BE2C (cell line): Measurements from ENCODE around the gene DLL3.

Source experiments
- DNase-seq: peaks from one replicate; pipeline ENCODE4 v3.0.0-alpha.2; 2020
- H3K27me3 ChIP-seq: fragments of 250-450 bp; sonication (Bioruptor Pico); 2 replicates; pipeline ENCODE4 v1.5.1; 2020; ENCODE audit warnings: mild to moderate bottlenecking
- H3K36me3 ChIP-seq: fragments of 250-450 bp; sonication (Bioruptor Pico); 2 replicates; pipeline ENCODE4 v1.5.1; 2020; ENCODE audit warnings: mild to moderate bottlenecking
- H3K4me1 ChIP-seq: fragments of 250-450 bp; sonication (Bioruptor Pico); 2 replicates; pipeline ENCODE4 v1.5.1; 2020
- H3K4me3 ChIP-seq: 2 replicates; pipeline ENCODE4 v1.5.1; 2011; ENCODE audit warnings: low read depth, low read length
- H3K9me3 ChIP-seq: fragments of 250-450 bp; sonication (Bioruptor Pico); 2 replicates; pipeline ENCODE4 v1.5.1; 2020
- CTCF ChIP-seq: IDR thresholded peaks from 2 replicates; pipeline ENCODE4 v1.5.1; 2012; ENCODE audit warnings: mild to moderate bottlenecking, low read depth, low read length

Gene DLL3

DNA sequence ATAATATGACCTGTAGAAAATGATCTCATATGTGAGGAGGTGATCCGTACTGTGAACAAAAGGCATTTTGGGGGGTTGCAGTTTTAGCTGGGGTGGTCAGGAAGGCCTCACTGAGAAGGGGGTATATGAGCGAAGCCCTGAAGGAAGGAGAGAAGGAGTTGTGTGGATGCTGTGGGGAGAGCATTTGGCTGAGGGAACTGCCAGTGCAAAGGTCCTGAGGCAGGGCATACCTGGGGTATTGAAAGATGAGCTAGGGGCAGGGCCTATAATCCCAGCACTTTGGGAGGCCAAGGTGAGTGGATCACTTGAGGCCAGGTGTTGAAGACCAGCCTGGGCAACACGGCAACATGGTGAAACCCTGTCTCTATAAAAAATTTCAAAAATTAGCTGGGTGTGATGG lies 18.7 kb downstream of the DLL3 start:
- TF ChIP-seq CTCF, result no peak
- no peaks in the 10 kb centered on the region for H3K36me3 ChIP-seq
- no peak overlapping the region for H3K4me3 ChIP-seq
- peaks cover 29% of the 10 kb centered on the region for H3K27me3 ChIP-seq
- DNase-seq, result no peak
- H3K9me3 ChIP-seq, result no peaks in the 10 kb centered on the region
- H3K4me1 ChIP-seq, result no peaks in the 10 kb centered on the region

DNA sequence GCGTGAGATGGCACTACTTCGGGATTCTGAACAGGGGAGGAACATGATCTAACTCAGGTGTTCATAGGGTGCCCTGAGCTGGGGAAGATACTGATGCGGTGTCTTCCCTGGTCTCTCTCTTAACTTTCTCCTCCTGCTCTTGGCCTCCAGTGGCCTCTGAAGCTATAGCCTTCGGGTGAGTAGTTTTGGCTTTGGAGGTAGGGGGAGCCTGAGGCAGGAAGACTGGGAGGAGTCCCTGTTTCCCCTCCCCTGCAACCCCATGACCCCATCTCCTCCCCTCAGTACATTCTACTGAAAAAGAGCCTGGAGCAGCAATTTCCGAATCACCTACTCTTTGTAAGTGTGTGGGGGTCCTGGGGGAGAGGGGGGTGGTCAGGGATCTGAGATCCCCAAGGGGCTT lies 19.7 kb downstream of the DLL3 start:
- Histone ChIP-seq H3K27me3 (peaks cover 29% of the 10 kb centered on the region), H3K4me1 (no peaks in the 10 kb centered on the region), H3K9me3 (no peaks in the 10 kb centered on the region), H3K36me3 (no peaks in the 10 kb centered on the region), H3K4me3 (no peak overlapping the region)
- TF ChIP-seq CTCF, result no peak
- DNase-seq, result no peak

DNA sequence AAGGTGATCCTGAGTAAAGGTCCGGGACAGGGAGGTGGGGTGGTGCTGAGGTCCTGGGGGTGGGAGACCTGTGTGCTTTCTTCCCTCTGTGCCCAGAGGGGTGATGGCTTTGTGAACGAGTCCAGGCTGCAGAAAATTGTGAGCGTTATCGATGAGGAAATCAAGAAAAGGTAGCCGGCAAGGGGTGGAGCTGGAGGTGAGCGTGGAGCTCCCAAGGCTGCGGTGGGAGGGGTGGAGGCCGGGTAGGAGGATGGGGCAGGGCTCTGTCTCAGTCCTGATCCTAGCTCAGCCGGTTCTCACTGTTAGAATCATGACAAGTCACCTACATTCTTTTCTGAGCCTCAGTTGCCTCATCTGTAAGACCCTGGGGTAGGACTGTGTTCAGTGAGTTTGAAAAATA lies 20.2 kb downstream of the DLL3 start:
- TF ChIP-seq CTCF, result no peak
- Histone ChIP-seq H3K9me3 (no peaks in the 10 kb centered on the region), H3K36me3 (no peaks in the 10 kb centered on the region), H3K4me3 (no peak overlapping the region), H3K4me1 (no peaks in the 10 kb centered on the region), H3K27me3 (peaks cover 25% of the 10 kb centered on the region)
- DNase-seq, result no peak

GRCh38 chr19:39520541-39521484 lies 22.1 kb downstream of the DLL3 start:
- Histone ChIP-seq H3K4me3 (no peak overlapping the region), H3K36me3 (no peaks in the 10 kb centered on the region)

DNA sequence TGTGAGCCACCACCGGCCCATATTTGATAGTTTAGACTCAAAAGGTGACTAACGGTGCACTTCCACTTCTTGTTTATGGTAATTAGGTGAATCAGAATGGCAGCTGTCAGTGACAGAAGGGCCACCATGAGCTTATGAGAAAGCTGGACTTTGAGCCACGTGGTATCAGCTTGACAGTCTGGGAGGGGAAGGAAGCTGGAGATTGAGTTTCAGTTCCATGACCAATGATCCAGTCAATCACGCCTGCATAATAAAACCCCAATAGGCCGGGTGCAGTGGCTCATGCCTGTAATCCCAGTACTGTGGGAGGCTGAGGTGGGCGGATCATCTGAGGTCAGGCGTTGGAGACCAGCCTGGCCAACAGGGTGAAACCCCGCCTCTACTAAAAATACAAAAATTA lies 25.7 kb downstream of the DLL3 start:
- H3K36me3 ChIP-seq, result no peaks in the 10 kb centered on the region
- no peaks in the 10 kb centered on the region for H3K4me1 ChIP-seq
- TF ChIP-seq CTCF, result no peak
- H3K9me3 ChIP-seq, result no peaks in the 10 kb centered on the region
- no peak overlapping the region for H3K4me3 ChIP-seq
- DNase-seq, result no peak
- no peaks in the 10 kb centered on the region for H3K27me3 ChIP-seq

More at GRCh38 chr19:39520541-39521484, 22.1 kb downstream of the DLL3 start:
- Histone ChIP-seq H3K9me3 (no peaks in the 10 kb centered on the region), H3K27me3 (peaks cover 7% of the 10 kb centered on the region), H3K4me1 (no peaks in the 10 kb centered on the region)
- TF ChIP-seq CTCF, result no peak
- DNase-seq, result no peak

- Histone ChIP-seq H3K36me3 (no peaks in the 10 kb centered on the region), H3K9me3 (no peaks in the 10 kb centered on the region), H3K4me1 (no peaks in the 10 kb centered on the region), H3K4me3 (no peak overlapping the region), H3K27me3 (no peaks in the 10 kb centered on the region)
- no peak for DNase-seq
- TF ChIP-seq CTCF, result no peak
Measured at GRCh38 chr19:39525205-39525604, 26.5 kb downstream of the DLL3 start.
